WTC11 (cell line): ENCODE data around the gene RPS6KC1. TPM values are rescaled to one million over a fixed set of nuclear protein-coding genes. Genes with fewer than 3 reads are reported as not detected.

Experiments used
- ATAC-seq: fragments of 200-7000 bp; cut with Tn5 transposase; 2 replicates; pipeline ENCODE4 v1.10.0; 2021; ENCODE audit warnings: mild to moderate bottlenecking, moderate library complexity
- CTCF ChIA-PET: fragments of 300-600 bp; sonication (Branson Sonifier 250); formaldehyde crosslinking; loops from one replicate; lab custom pipeline; 2021; ENCODE audit warnings: antibody characterized with exemption; lab: Charles Lee
- POLR2A ChIA-PET: fragments of 350-600 bp; sonication (Branson Sonifier 250); formaldehyde crosslinking; loops from one replicate; lab custom pipeline; 2021; ENCODE audit warnings: antibody characterized with exemption; lab: Charles Lee
- DNase-seq: peaks from one replicate; pipeline ENCODE4 v3.0.0; 2021; ENCODE audit warnings: low spot score
- H3K27ac Mint-ChIP-seq: 2 replicates; pipeline ENCODE4 v1.8.0; 2021; ENCODE audit warnings: mixed read lengths
- H3K27me3 Mint-ChIP-seq: 2 replicates; pipeline ENCODE4 v1.8.0; 2021; ENCODE audit warnings: low read depth, mild to moderate bottlenecking, moderate library complexity, mixed read lengths
- H3K36me3 Mint-ChIP-seq: 2 replicates; pipeline ENCODE4 v1.8.0; 2021; ENCODE audit warnings: mixed read lengths
- H3K4me1 Mint-ChIP-seq: 2 replicates; pipeline ENCODE4 v1.8.0; 2022; ENCODE audit warnings: mixed read lengths
- H3K4me3 Mint-ChIP-seq: 2 replicates; pipeline ENCODE4 v1.8.0; 2021; ENCODE audit warnings: mild to moderate bottlenecking, moderate library complexity, mixed read lengths
- H3K9me3 Mint-ChIP-seq: 2 replicates; pipeline ENCODE4 v1.8.0; 2021; ENCODE audit warnings: mixed read lengths
- ELF4 ChIP-seq: sonication (generic); formaldehyde crosslinking; IDR thresholded peaks from 2 replicates; pipeline ENCODE4 v1.8.1; 2022; ENCODE audit warnings: low read depth, mild to moderate bottlenecking, moderate library complexity, missing genetic modification reagents
- ETV6 ChIP-seq: sonication (generic); formaldehyde crosslinking; IDR thresholded peaks from 2 replicates; pipeline ENCODE4 v1.8.1; 2022; ENCODE audit warnings: mild to moderate bottlenecking, missing genetic modification reagents
- KAT7 ChIP-seq: sonication (generic); formaldehyde crosslinking; IDR thresholded peaks from 2 replicates; pipeline ENCODE4 v1.8.1; 2023; ENCODE audit warnings: missing genetic modification reagents, mild to moderate bottlenecking, borderline replicate concordance
- NFATC4 ChIP-seq: fragments of 250-450 bp; sonication (Bioruptor Pico); IDR thresholded peaks from 2 replicates; pipeline ENCODE4 v1.9.0; 2021; ENCODE audit warnings: mild to moderate bottlenecking
- NR1H2 ChIP-seq: sonication (generic); formaldehyde crosslinking; IDR thresholded peaks from 2 replicates; pipeline ENCODE4 v1.9.0; 2021; ENCODE audit warnings: mild to moderate bottlenecking, moderate library complexity, missing genetic modification reagents
- TP53 ChIP-seq: sonication (generic); formaldehyde crosslinking; IDR thresholded peaks from 2 replicates; pipeline ENCODE4 v1.8.1; 2023; ENCODE audit warnings: mild to moderate bottlenecking, missing genetic modification reagents
- ZNF219 ChIP-seq: sonication (generic); formaldehyde crosslinking; IDR thresholded peaks from 2 replicates; pipeline ENCODE4 v1.8.0; 2023; ENCODE audit warnings: missing genetic modification reagents, mild to moderate bottlenecking, borderline replicate concordance
- total RNA-seq: library from RNA; stranded (reverse); gene quantifications from 3 replicates; pipeline ENCODE4 v1.2.3, GENCODE V29; 2021
- TF ChIP-seq, protein P1 (sequence below): fragments of 250-450 bp; sonication (Bioruptor Pico); IDR thresholded peaks from 2 replicates; pipeline ENCODE4 v1.9.0; 2021; ENCODE audit warnings: mild to moderate bottlenecking
- TF ChIP-seq, protein P2 (sequence below): sonication (generic); formaldehyde crosslinking; IDR thresholded peaks from 2 replicates; pipeline ENCODE4 v1.8.0; 2022; ENCODE audit warnings: mild to moderate bottlenecking, missing genetic modification reagents
- TF ChIP-seq, protein P3 (sequence below): sonication (generic); formaldehyde crosslinking; IDR thresholded peaks from 2 replicates; pipeline ENCODE4 v1.8.1; 2022; ENCODE audit warnings: mild to moderate bottlenecking, missing genetic modification reagents, moderate library complexity, borderline replicate concordance
- TF ChIP-seq, protein P4 (sequence below): sonication (generic); formaldehyde crosslinking; conservative IDR thresholded peaks from 2 replicates; pipeline ENCODE4 v1.8.1; 2023; ENCODE audit warnings: mild to moderate bottlenecking, low read depth, missing genetic modification reagents, moderate library complexity
- TF ChIP-seq, protein P5 (sequence below): sonication (generic); formaldehyde crosslinking; IDR thresholded peaks from 2 replicates; pipeline ENCODE4 v1.8.0; 2022; ENCODE audit warnings: mild to moderate bottlenecking, missing genetic modification reagents
- TF ChIP-seq, protein P6 (sequence below): fragments of 250-450 bp; sonication (Bioruptor Pico); conservative IDR thresholded peaks from 2 replicates; pipeline ENCODE4 v1.9.0; 2021; ENCODE audit warnings: mild to moderate bottlenecking
- TF ChIP-seq, protein P7 (sequence below): sonication (generic); formaldehyde crosslinking; IDR thresholded peaks from 2 replicates; pipeline ENCODE4 v1.8.1; 2023; ENCODE audit warnings: mild to moderate bottlenecking, missing genetic modification reagents
- TF ChIP-seq, protein P8 (sequence below): sonication (generic); formaldehyde crosslinking; IDR thresholded peaks from 2 replicates; pipeline ENCODE4 v1.8.0; 2023; ENCODE audit warnings: missing genetic modification reagents, mild to moderate bottlenecking, borderline replicate concordance
- TF ChIP-seq, protein P9 (sequence below): sonication (generic); formaldehyde crosslinking; IDR thresholded peaks from 2 replicates; pipeline ENCODE4 v1.8.1; 2023; ENCODE audit warnings: mild to moderate bottlenecking, missing genetic modification reagents, moderate library complexity

RPS6KC1 gene
- total RNA-seq, 1 experiment from 2014 or later = 17.4 TPM

DNA sequence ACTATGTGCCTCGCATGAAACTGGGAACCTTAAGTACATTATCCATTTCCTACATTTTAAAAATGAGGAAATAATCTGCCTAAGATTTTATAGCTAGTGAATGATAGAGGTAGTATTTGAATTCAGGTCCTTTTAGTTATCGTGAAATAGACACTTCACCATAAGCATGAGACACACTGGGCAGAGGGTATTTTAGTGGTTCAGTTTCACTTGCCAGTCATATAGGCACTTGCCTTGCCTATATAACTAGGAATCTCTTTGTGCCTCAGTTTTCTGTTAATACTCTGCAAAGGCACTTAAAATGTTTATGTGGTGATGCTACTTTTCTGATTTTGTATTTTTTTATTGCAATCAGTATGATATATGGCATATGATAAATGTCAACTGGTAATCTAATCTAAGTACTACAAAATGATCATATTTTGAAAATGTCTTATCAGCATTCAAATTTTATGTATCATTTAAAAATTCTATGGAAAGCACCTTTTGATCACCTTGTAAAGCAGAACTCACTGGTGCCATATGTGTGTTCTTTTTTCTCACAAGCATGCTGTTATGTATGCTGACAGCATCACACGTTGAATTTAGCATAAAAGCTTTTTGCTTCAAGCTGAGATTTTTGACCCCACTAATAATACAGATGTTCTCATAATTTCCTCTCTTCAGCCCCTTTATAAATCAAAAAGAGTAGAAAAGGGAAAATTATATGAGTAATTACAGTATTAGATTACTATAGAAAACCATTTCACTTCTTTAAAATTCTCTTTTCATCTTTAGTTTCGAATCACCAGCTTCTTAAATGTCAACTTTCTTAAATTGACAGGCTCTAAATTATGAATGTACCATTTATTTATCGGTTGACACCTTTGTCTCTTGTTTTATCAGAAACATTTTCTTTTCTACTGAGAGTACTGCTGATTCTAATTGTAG, 52.6 kb downstream of the RPS6KC1 start (continued):
- TF ChIP-seq, protein P1, sequence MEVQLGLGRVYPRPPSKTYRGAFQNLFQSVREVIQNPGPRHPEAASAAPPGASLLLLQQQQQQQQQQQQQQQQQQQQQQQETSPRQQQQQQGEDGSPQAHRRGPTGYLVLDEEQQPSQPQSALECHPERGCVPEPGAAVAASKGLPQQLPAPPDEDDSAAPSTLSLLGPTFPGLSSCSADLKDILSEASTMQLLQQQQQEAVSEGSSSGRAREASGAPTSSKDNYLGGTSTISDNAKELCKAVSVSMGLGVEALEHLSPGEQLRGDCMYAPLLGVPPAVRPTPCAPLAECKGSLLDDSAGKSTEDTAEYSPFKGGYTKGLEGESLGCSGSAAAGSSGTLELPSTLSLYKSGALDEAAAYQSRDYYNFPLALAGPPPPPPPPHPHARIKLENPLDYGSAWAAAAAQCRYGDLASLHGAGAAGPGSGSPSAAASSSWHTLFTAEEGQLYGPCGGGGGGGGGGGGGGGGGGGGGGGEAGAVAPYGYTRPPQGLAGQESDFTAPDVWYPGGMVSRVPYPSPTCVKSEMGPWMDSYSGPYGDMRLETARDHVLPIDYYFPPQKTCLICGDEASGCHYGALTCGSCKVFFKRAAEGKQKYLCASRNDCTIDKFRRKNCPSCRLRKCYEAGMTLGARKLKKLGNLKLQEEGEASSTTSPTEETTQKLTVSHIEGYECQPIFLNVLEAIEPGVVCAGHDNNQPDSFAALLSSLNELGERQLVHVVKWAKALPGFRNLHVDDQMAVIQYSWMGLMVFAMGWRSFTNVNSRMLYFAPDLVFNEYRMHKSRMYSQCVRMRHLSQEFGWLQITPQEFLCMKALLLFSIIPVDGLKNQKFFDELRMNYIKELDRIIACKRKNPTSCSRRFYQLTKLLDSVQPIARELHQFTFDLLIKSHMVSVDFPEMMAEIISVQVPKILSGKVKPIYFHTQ = no peak
- TF ChIP-seq, protein P2, sequence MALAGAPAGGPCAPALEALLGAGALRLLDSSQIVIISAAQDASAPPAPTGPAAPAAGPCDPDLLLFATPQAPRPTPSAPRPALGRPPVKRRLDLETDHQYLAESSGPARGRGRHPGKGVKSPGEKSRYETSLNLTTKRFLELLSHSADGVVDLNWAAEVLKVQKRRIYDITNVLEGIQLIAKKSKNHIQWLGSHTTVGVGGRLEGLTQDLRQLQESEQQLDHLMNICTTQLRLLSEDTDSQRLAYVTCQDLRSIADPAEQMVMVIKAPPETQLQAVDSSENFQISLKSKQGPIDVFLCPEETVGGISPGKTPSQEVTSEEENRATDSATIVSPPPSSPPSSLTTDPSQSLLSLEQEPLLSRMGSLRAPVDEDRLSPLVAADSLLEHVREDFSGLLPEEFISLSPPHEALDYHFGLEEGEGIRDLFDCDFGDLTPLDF (CRISPR knock-in tag) = no peak
- TF ChIP-seq, protein P3, sequence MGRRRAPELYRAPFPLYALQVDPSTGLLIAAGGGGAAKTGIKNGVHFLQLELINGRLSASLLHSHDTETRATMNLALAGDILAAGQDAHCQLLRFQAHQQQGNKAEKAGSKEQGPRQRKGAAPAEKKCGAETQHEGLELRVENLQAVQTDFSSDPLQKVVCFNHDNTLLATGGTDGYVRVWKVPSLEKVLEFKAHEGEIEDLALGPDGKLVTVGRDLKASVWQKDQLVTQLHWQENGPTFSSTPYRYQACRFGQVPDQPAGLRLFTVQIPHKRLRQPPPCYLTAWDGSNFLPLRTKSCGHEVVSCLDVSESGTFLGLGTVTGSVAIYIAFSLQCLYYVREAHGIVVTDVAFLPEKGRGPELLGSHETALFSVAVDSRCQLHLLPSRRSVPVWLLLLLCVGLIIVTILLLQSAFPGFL (CRISPR knock-in tag) = no peak
- TF ChIP-seq NR1H2 (CRISPR knock-in tag) = no peak
- TF ChIP-seq, protein P4, sequence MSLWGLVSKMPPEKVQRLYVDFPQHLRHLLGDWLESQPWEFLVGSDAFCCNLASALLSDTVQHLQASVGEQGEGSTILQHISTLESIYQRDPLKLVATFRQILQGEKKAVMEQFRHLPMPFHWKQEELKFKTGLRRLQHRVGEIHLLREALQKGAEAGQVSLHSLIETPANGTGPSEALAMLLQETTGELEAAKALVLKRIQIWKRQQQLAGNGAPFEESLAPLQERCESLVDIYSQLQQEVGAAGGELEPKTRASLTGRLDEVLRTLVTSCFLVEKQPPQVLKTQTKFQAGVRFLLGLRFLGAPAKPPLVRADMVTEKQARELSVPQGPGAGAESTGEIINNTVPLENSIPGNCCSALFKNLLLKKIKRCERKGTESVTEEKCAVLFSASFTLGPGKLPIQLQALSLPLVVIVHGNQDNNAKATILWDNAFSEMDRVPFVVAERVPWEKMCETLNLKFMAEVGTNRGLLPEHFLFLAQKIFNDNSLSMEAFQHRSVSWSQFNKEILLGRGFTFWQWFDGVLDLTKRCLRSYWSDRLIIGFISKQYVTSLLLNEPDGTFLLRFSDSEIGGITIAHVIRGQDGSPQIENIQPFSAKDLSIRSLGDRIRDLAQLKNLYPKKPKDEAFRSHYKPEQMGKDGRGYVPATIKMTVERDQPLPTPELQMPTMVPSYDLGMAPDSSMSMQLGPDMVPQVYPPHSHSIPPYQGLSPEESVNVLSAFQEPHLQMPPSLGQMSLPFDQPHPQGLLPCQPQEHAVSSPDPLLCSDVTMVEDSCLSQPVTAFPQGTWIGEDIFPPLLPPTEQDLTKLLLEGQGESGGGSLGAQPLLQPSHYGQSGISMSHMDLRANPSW (CRISPR knock-in tag) = no peak
- TF ChIP-seq, protein P5, sequence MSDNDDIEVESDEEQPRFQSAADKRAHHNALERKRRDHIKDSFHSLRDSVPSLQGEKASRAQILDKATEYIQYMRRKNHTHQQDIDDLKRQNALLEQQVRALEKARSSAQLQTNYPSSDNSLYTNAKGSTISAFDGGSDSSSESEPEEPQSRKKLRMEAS (CRISPR knock-in tag) = no peak
- TF ChIP-seq, protein P6, sequence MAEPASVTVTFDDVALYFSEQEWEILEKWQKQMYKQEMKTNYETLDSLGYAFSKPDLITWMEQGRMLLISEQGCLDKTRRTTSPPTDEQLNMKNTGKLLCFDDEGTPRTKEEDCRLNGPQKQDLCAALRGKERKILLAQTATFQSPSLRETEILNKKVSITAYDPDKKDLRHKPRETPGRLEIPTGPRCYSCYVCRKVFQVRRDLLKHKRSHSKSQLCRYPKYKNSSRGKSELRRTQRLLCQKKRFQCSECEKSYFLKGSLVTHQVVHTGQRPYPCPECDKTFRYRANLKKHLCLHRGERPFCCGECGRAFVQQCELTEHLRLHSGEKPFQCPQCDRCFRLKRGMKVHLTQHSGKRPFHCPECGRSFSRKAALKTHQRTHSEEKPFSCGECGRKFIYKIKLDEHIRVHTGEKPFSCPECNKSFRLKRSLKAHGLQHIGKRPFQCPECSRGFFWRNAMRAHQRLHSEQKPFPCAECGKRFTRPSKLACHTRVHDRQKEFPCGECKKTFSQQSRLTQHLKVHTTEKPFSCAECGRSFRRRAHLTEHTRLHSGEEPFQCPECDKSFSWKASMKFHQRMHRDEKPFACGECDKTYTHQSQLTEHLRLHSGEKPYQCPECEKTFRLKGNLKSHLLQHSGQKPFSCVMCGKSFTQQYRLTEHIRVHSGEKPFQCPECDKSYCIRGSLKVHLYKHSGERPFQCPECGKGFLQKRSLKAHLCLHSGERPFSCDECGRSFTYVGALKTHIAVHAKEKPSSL (CRISPR knock-in tag) = no peak
- TF ChIP-seq, protein P7, sequence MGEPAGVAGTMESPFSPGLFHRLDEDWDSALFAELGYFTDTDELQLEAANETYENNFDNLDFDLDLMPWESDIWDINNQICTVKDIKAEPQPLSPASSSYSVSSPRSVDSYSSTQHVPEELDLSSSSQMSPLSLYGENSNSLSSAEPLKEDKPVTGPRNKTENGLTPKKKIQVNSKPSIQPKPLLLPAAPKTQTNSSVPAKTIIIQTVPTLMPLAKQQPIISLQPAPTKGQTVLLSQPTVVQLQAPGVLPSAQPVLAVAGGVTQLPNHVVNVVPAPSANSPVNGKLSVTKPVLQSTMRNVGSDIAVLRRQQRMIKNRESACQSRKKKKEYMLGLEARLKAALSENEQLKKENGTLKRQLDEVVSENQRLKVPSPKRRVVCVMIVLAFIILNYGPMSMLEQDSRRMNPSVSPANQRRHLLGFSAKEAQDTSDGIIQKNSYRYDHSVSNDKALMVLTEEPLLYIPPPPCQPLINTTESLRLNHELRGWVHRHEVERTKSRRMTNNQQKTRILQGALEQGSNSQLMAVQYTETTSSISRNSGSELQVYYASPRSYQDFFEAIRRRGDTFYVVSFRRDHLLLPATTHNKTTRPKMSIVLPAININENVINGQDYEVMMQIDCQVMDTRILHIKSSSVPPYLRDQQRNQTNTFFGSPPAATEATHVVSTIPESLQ = no peak

DNA sequence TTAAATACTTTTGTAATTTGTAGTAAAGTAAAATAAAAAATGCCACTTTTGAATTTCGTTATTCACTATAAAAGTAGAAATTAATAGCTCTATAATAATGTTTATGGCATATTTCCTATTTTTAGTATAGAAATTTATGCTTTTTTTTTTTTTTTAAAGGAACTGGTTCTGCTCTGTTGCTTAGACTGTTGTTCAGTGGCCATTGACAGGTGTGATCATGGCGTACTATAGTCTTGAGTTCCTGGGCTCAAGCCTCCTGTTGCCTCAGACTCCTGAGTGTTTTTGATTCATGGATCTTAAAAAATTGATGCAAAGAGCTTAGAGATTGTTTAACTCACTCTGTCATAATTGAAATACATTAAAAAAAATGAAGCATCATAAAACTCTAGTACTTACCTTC, 53.6 kb downstream of the RPS6KC1 start:
- Mint-ChIP-seq H3K4me3 (no peak overlapping the region), H3K4me1 (no peaks in the 10 kb centered on the region), H3K27me3 (no peaks in the 10 kb centered on the region), H3K27ac (no peak overlapping the region), H3K9me3 (peaks cover 11% of the 10 kb centered on the region), H3K36me3 (peaks cover 8% of the 10 kb centered on the region)
- ChIA-PET POLR2A (interaction anchor here (0.6 kb wide), 1 partner anchor 10 kb away, joined by 3 read pairs; no protein-coding TSS in a partner anchor), CTCF (no interaction called here)
- no peak for DNase-seq
- no peak for ATAC-seq
- TF ChIP-seq ETV6 (no peak), KAT7 (no peak), ELF4 (no peak), NFATC4 (CRISPR knock-in tag) (no peak), ZNF219 (CRISPR knock-in tag) (no peak), TP53 (CRISPR knock-in tag) (no peak)
- TF ChIP-seq, protein P8, sequence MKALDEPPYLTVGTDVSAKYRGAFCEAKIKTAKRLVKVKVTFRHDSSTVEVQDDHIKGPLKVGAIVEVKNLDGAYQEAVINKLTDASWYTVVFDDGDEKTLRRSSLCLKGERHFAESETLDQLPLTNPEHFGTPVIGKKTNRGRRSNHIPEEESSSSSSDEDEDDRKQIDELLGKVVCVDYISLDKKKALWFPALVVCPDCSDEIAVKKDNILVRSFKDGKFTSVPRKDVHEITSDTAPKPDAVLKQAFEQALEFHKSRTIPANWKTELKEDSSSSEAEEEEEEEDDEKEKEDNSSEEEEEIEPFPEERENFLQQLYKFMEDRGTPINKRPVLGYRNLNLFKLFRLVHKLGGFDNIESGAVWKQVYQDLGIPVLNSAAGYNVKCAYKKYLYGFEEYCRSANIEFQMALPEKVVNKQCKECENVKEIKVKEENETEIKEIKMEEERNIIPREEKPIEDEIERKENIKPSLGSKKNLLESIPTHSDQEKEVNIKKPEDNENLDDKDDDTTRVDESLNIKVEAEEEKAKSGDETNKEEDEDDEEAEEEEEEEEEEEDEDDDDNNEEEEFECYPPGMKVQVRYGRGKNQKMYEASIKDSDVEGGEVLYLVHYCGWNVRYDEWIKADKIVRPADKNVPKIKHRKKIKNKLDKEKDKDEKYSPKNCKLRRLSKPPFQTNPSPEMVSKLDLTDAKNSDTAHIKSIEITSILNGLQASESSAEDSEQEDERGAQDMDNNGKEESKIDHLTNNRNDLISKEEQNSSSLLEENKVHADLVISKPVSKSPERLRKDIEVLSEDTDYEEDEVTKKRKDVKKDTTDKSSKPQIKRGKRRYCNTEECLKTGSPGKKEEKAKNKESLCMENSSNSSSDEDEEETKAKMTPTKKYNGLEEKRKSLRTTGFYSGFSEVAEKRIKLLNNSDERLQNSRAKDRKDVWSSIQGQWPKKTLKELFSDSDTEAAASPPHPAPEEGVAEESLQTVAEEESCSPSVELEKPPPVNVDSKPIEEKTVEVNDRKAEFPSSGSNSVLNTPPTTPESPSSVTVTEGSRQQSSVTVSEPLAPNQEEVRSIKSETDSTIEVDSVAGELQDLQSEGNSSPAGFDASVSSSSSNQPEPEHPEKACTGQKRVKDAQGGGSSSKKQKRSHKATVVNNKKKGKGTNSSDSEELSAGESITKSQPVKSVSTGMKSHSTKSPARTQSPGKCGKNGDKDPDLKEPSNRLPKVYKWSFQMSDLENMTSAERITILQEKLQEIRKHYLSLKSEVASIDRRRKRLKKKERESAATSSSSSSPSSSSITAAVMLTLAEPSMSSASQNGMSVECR (CRISPR knock-in tag) = no peak
- TF ChIP-seq, protein P9, sequence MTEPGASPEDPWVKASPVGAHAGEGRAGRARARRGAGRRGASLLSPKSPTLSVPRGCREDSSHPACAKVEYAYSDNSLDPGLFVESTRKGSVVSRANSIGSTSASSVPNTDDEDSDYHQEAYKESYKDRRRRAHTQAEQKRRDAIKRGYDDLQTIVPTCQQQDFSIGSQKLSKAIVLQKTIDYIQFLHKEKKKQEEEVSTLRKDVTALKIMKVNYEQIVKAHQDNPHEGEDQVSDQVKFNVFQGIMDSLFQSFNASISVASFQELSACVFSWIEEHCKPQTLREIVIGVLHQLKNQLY = no peak
